Activated CD4-positive, alpha-beta T cell treated with anti-CD3 and anti-CD28 coated beads for 4 hours (primary cell): ENCODE data around the gene ANKRD11.
"Not testable (repeated sequence)": the region's sequence is repeated elsewhere in the genome, so short reads cannot be mapped to it uniquely, and the experiment has no call there.

Source experiments
- DNase-seq, 2 donors: peaks; one replicate each; pipeline ENCODE4 v3.0.0-alpha.2; 2020

Gene ANKRD11

GRCh38 chr16:89256651-89257254 lies 233.6 kb downstream of the ANKRD11 start:
- peak; percentile 85 to 87 for DNase-seq

DNA sequence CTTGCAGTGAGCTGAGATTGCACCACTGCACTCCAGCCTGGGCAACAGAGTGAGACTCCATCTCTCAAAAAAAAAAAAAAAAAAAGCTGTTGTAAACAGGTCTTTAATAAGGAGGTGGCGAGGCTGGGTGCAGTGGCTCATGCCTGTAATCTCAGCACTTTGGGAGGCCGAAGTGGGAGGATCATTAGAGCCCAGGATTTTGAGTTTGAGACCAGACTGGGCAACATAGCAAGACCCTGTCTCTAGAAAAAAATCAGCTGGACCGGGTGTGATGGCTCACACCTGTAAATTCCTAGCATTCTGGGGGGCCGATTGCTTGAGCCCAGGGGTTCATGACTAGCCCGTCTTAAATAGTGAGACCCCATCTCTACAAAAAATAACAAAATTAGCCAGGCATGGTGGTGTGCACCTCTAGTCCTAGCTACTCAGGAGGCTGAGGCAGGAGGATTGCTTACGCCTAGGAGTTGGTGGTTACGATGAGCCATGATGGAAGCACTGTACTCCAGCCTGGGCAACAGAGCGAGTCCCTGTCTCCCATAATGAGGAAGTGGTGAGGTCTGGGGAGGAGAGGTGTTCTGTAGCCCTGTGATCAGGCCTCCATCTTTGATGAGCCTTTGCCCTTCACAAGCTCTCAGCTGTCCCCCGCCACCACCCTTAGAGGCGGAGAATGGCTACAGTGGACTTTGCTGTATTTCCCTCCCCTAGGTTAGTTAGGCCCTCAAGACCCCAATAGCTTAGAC lies 236.6 kb downstream of the ANKRD11 start:
- DNase-seq, result no peak

DNA sequence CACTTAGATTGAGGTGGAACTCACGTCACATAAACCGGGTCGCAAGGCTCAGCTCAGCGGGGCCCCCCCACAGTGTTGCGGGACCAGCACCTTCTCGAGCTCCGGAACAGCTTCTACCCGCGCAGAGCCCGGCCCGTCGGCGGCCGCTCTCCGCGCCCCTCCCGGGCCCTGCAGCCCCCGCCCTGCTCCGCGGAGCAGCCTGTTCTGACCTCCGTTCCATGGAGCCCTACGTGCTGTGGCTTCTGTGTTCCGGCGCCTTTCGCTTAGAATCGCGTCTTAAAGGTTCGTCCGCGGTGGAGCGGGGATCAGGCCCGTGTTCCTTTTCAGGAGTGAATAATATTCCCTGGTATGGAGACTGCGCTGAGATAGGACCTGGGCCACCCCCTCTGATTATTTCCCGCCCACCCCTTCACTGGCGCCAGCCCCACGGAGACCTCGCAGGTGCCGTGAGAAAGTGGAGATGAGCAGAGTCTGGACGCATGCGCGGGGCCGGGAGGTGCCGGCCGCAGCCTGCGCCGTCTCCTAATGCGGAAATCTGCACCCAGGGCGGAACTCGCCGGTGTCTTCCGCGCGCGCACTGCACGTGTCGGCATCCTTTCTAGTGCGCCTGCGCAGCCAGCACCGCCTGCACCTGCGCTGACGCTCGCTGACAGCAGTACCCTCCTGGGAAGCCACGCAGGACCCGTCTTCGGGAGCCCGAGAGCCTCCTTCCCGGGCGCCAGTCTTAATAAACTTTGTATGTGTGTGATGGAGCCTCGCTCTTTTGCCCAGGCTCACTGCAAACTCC lies 242.0 kb downstream of the ANKRD11 start:
- no peak for DNase-seq

DNA sequence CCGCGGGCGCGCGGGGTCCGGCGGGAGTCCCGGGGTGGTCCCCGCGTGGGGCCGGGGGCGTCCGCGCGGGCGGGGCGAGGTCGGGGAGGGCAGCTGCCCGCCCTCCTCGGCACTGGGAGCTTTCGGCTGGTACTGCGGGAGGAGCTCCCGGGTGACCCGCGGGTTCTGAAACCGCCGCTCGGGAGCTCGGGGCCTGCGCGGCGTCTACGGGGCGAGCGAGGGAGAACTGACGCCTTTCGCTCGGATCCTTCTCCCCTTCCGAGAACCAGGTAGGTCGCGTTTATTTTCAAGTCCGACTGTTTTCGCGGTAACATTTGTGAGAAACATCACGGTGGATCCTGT lies 242.7 kb downstream of the ANKRD11 start:
- not testable (repeated sequence) for DNase-seq

GRCh38 chr16:89246903-89247733 lies 243.2 kb downstream of the ANKRD11 start:
- peak; percentile 96 for DNase-seq

GRCh38 chr16:89246383-89246902 lies 243.9 kb downstream of the ANKRD11 start:
- no peak for DNase-seq

- DNase-seq, result no peak
These were observed 245.6 kb downstream of the ANKRD11 start for GRCh38 chr16:89244754-89245153.

DNA sequence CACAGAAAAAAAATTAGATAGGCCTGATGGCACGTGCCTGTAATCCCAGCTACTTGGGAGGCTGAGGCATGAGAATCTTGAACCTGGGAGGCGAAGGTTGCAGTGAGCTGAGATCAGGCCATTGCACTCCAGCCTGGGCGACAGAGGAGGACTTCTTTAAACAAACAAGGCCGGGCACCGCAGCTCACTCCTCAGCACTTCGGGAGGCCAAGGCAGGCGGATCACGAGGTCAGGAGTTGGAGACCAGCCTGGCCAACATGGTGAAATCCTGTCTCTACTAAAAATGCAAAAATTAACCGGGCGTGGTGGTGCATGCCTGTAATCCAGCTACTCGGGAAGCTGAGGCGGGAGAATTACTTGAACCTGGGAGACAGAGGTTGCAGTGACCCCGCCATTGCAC lies 246.1 kb downstream of the ANKRD11 start:
- DNase-seq, result not testable (repeated sequence)

DNA sequence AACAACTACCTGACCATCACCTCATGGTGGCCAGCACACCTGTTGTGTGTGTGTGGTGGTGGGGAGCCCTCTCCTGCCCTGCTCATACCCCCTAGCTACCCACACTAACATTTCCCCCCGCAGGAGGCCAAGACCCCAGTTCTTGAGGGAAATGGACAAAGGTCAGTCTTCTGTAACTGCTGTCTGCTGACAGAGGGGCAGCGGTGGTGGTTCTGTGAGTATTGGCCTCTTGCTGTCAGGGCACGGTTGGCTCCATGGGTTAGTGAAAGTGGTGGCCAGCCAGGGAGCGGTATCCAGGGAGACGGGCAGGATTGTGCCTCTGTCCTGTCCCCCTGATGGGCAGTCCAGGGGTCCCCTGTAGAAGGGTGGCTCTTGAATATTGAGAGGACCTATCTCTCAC lies 246.7 kb downstream of the ANKRD11 start:
- DNase-seq, result no peak

GRCh38 chr16:89242795-89243200 lies 247.6 kb downstream of the ANKRD11 start:
- no peak for DNase-seq

DNA sequence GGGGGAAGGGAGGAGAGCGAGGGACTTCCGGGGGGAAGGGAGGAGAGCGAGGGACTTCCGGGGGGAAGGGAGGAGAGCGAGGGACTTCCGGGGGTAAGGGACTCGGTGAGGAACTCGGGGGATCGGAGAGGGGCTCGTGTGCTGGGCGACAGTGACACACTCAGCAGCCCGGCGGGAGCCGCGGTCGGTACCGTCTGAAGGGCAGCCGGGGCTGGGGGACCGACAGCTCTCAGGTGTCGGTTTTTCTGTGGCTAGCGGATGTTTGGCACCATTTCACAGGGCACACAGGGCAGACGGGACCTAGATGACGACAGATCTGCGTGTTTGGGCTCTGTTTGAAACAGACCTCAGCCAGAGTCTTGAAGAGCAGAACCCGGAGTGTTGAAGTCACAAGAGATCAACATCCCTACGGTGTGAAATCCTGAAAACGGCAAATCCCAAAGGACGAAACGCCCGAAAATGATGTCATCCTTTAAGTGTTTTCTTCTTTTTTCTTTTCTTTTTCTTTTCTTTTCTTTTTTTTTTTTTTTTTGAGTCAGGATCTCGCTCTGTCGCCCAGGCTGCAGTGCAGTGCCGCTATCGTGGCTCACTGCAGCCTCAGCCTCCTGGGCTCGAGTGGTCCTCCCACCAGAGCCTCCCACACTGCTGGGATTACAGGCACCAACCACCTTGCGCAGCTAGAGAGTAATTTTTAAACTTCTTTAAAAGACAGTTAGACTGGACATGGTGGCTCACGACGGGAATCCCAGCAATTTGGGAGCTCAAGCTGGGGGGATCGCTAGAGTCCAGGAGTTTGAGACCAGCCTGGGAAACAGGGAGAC lies 249.0 kb downstream of the ANKRD11 start:
- peak; percentile 66 to 77 for DNase-seq

DNA sequence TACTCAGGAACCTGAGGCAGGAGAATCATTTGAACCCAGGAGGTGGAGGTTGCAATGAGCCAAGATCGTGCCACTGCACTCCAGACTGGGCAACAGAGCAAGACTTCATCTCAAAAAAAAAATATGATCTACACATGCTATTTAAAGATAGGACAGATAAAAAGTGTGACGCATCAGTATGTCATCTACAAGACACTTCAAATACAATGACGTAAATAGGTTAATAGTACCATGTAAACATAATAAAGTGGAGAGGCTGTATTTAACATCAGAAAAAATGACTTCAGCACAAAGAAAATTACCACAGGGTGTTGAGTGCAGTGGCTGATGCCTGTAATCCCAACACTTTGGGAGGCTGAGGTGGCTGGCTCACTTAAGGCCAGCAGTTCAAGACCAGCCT lies 252.6 kb downstream of the ANKRD11 start:
- no peak for DNase-seq

DNA sequence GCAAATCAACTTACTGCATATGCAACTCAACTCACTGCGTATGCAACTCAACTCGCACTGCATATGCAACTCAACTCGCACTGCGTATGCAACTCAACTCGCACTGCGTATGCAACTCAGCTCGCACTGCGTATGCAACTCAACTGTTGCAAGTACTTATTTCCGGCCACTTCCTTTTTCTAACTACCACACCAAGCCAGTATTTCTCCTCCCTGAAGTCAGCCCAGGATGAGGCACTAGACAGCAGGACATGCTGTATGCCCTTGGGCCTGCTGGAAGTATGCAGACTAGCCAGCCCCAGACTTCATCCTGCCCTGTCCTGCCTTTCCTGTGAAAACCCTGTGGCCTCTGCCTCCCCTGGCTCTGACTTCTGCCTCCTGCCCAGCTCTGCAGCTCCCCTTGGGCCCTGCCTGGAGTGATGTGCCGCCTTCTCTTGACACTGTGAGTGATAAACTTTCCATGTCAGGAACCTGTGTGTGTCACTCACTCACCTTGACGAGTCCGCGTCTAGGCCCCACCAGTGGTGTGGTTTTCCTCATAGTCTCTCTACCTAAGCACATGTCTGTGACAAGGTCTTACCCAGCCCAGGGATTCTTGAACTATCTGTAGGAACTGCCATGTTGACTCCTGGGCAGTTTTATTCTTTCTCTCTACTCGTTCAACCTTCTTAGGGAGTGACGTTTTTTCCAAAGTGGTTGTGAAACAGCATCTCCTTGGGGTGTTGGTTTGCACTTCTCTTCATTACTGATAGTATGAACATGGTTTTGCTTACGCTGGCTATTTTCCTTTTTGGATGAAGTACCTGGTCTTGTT lies 256.5 kb downstream of the ANKRD11 start:
- DNase-seq, result no peak

DNA sequence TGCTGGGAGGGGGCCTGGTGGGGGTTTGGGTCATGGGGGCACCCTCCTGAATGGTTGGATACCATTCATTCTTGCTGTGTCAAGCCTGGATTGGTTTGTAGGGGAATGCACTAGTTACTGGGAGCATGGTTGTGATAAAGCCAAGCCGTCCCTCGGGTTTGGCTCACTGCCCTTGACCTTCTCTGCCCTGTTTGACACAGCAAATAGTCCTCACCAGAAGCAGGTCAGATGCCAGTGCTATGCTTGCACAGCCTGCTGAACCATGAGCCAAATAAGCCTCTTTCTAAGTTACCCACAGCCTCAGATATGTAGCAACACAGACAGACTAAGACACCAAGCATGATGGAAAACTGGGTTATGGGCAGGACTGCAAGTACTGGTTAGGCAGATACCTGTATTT lies 258.3 kb downstream of the ANKRD11 start:
- no peak for DNase-seq

DNA sequence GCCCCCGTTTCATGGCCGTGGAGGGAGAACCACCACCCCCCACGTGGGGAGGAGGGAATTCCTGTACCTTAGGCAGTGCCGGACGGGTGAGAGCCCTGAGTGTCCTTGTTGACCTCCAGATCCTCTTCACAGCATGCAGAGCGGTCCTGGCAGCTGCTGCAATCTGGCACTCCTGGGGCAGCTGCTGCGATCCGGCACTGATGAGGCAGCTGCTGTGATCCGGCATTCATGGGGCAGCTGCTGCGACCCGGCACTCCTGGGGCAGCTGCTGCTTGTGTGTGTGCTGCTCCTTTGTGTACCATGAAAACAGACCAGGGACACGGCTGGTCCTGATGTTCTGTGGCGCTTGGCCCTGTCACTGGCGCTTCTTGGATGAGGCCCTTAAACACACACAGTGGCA lies 260.1 kb downstream of the ANKRD11 start:
- no peak for DNase-seq

DNA sequence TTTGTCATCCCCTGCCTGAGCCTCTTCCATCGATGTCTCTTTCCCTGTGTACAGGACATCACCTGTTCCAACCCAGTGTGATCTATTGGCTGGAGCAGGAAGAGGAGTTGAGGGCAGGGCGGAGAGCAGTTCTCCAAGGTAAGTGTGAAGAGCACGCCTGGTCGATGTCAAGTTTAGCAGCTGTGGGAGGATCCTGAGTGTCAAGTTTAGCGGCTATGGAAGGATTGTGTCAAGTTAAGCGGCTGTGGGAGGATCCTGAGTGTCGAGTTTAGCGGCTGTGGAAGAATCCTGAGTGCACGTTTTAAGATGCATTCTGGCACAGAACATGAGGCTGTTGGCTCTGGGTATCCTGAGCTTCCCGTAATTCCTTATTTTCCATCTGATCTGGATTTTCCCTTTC lies 265.7 kb downstream of the ANKRD11 start:
- DNase-seq, result no peak

DNA sequence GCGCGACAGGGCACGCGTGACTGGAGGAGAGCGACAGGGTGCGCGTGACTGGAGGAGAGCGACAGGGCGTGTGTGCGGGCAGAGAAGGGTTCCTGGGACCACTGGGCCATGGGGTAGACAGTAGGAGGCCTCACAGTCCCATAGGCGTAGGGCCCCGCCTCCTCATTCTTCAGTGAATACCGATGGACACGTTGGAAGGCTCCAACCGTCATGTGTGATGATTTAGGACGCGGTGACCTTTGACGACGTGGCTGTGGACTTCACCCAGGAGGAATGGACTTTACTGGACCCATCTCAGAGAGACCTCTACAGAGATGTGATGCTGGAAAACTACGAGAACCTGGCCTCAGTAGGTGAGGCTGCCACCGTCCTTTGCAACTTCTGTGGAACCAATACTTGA lies 267.4 kb downstream of the ANKRD11 start:
- DNase-seq, result no peak

DNA sequence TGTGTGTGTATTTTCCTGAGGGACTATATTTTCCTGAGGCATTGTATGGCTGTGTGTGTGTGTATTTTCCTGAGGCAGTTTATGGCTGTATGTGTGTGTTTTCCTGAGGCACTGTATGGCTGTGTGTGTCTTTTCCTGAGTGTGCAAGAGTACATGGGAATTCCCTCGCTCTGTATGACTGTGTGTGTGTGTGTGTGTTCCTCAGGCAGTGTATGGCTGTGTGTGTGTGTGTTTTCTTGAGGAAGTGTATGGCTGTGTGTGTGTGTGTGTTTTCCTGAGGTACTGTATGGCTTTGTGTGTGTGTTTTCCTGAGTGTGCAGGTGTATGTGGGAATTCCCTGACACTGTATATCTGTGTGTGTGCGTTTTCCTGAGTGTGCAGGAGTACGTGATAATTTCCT lies 268.8 kb downstream of the ANKRD11 start:
- no peak for DNase-seq

GRCh38 chr16:89219365-89219764 lies 271.0 kb downstream of the ANKRD11 start:
- no peak for DNase-seq
